ENCODE results near the gene TMA7B.

TMA7B gene

GRCh38 chr22:39960791-39961746 lies 872 bp downstream of the TMA7B start:
- H3K4me1 ChIP-seq (ENCODE audit: control insufficient read depth, insufficient read depth, low read length), result no peaks in the 10 kb centered on the region
- H3K27me3 ChIP-seq (ENCODE audit: control insufficient read depth, insufficient read depth, low read length), result no peaks in the 10 kb centered on the region
- H3K4me3 ChIP-seq (ENCODE audit: low read length), result no peak overlapping the region
- H3K36me3 ChIP-seq (ENCODE audit: control insufficient read depth, insufficient read depth, low read length), result no peaks in the 10 kb centered on the region
- no peak overlapping the region for H3K9ac ChIP-seq (ENCODE audit: low read length)
- H3K9me3 ChIP-seq (ENCODE audit: control insufficient read depth, low read length), result no peaks in the 10 kb centered on the region

GRCh38 chr22:39962071-39962470 lies 1.9 kb downstream of the TMA7B start:
- Histone ChIP-seq H3K9me3 (ENCODE audit: control insufficient read depth, low read length) (no peaks in the 10 kb centered on the region), H3K9ac (ENCODE audit: low read length) (no peak overlapping the region), H3K27me3 (ENCODE audit: control insufficient read depth, insufficient read depth, low read length) (no peaks in the 10 kb centered on the region), H3K4me1 (ENCODE audit: control insufficient read depth, insufficient read depth, low read length) (peaks cover 9% of the 10 kb centered on the region), H3K4me3 (ENCODE audit: low read length) (no peak overlapping the region), H3K36me3 (ENCODE audit: control insufficient read depth, insufficient read depth, low read length) (no peaks in the 10 kb centered on the region)

DNA sequence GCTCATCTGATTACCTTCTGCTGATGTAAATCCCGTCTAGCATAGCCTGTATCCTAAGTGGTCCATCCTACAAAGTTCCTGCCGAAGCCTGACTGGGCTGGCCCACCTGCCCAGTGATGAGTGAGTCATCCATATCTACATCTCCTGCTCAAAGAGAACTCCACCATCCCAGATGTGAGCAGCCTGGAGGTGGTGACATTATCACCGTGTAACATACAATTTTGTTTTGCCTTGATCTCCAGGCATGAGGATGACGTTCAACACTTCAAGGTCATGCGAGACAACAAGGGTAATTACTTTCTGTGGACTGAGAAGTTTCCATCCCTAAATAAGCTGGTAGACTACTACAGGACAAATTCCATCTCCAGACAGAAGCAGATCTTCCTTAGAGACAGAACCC lies 5.6 kb downstream of the TMA7B start:
- H3K9ac ChIP-seq (ENCODE audit: low read length), result no peak overlapping the region
- H3K4me1 ChIP-seq (ENCODE audit: control insufficient read depth, insufficient read depth, low read length), result peaks cover 29% of the 10 kb centered on the region
- no peak overlapping the region for H3K4me3 ChIP-seq (ENCODE audit: low read length)
- H3K27me3 ChIP-seq (ENCODE audit: control insufficient read depth, insufficient read depth, low read length), result no peaks in the 10 kb centered on the region
- no peaks in the 10 kb centered on the region for H3K36me3 ChIP-seq (ENCODE audit: control insufficient read depth, insufficient read depth, low read length)
- no peaks in the 10 kb centered on the region for H3K9me3 ChIP-seq (ENCODE audit: control insufficient read depth, low read length)

- Histone ChIP-seq H3K9me3 (ENCODE audit: control insufficient read depth, low read length) (no peaks in the 10 kb centered on the region), H3K4me1 (ENCODE audit: control insufficient read depth, insufficient read depth, low read length) (peaks cover 35% of the 10 kb centered on the region), H3K9ac (ENCODE audit: low read length) (no peak overlapping the region), H3K4me3 (ENCODE audit: low read length) (no peak overlapping the region), H3K27me3 (ENCODE audit: control insufficient read depth, insufficient read depth, low read length) (no peaks in the 10 kb centered on the region), H3K36me3 (ENCODE audit: control insufficient read depth, insufficient read depth, low read length) (no peaks in the 10 kb centered on the region)
Observed at GRCh38 chr22:39966470-39966869, 6.3 kb downstream of the TMA7B start.

GRCh38 chr22:39967103-39967829 lies 7.1 kb downstream of the TMA7B start:
- Histone ChIP-seq H3K4me1 (ENCODE audit: control insufficient read depth, insufficient read depth, low read length) (peaks cover 35% of the 10 kb centered on the region), H3K27me3 (ENCODE audit: control insufficient read depth, insufficient read depth, low read length) (peaks cover 4% of the 10 kb centered on the region), H3K9ac (ENCODE audit: low read length) (no peak overlapping the region), H3K9me3 (ENCODE audit: control insufficient read depth, low read length) (no peaks in the 10 kb centered on the region), H3K4me3 (ENCODE audit: low read length) (no peak overlapping the region), H3K36me3 (ENCODE audit: control insufficient read depth, insufficient read depth, low read length) (no peaks in the 10 kb centered on the region)

- Histone ChIP-seq H3K27me3 (ENCODE audit: control insufficient read depth, insufficient read depth, low read length) (peaks cover 11% of the 10 kb centered on the region), H3K4me3 (ENCODE audit: low read length) (no peak overlapping the region), H3K9me3 (ENCODE audit: control insufficient read depth, low read length) (no peaks in the 10 kb centered on the region), H3K4me1 (ENCODE audit: control insufficient read depth, insufficient read depth, low read length) (peaks cover 35% of the 10 kb centered on the region), H3K36me3 (ENCODE audit: control insufficient read depth, insufficient read depth, low read length) (no peaks in the 10 kb centered on the region), H3K9ac (ENCODE audit: low read length) (no peak overlapping the region)
Observed at GRCh38 chr22:39967996-39968972, 8.1 kb downstream of the TMA7B start.

DNA sequence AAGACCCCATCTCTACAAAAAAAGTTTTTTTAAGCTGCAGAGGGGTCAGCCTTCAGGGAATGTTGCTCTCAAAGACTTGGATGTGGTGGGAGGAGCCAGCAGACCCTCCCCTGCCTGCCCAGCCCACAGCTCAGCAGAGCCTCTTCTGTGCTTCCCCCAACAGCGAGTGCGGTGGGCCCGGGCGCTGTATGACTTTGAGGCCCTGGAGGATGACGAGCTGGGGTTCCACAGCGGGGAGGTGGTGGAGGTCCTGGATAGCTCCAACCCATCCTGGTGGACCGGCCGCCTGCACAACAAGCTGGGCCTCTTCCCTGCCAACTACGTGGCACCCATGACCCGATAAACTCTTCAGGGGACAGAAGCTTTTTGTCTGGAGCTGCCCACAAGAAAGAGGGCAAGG lies 10.5 kb downstream of the TMA7B start:
- Histone ChIP-seq H3K27me3 (ENCODE audit: control insufficient read depth, insufficient read depth, low read length) (peaks cover 26% of the 10 kb centered on the region), H3K4me1 (ENCODE audit: control insufficient read depth, insufficient read depth, low read length) (peaks cover 35% of the 10 kb centered on the region), H3K9ac (ENCODE audit: low read length) (no peak overlapping the region), H3K9me3 (ENCODE audit: control insufficient read depth, low read length) (no peaks in the 10 kb centered on the region), H3K36me3 (ENCODE audit: control insufficient read depth, insufficient read depth, low read length) (no peaks in the 10 kb centered on the region), H3K4me3 (ENCODE audit: low read length) (no peak overlapping the region)

DNA sequence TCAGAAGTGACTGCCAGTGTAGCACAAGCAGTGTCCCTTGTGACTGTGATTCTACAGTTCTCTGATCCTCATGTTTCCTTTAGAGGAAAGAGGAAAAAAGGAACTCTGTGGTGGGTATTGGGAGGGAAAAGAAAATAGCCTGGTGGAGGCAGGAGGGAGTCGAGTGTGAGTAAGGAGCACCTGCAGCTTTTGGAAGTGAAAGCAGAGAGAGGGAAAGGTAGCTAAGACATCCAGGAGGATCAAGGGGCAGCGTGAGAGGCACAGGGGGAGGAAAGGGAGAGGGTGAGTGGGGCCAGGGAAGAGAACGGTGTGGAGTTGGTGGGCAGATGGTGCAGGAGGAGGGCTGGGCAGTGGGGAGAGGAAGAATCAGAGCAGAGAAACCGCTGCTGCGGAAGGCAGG lies 12.4 kb downstream of the TMA7B start:
- H3K4me1 ChIP-seq (ENCODE audit: control insufficient read depth, insufficient read depth, low read length), result peaks cover 20% of the 10 kb centered on the region
- no peak overlapping the region for H3K4me3 ChIP-seq (ENCODE audit: low read length)
- no peaks in the 10 kb centered on the region for H3K9me3 ChIP-seq (ENCODE audit: control insufficient read depth, low read length)
- no peaks in the 10 kb centered on the region for H3K36me3 ChIP-seq (ENCODE audit: control insufficient read depth, insufficient read depth, low read length)
- H3K27me3 ChIP-seq (ENCODE audit: control insufficient read depth, insufficient read depth, low read length), result peaks cover 35% of the 10 kb centered on the region
- no peak overlapping the region for H3K9ac ChIP-seq (ENCODE audit: low read length)

DNA sequence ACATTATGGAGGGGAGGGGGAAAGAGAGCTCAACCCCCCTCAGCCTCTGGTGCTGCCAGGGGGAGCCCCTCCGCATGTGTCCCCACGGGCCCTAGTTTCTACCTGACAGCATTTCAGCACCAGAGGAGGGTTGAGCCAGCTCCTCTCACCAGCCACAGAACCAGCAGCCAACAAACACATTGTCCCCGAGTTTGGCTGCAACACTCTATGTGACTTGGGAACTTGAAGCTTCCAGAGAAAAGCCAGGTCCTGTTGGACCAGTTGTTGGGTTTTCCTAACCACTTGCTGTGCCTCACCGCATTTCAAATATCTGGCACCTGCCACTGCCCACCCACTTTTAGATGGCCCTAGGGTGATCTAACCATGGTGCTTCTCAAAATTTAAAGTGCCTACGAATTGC lies 13.5 kb downstream of the TMA7B start:
- Histone ChIP-seq H3K4me1 (ENCODE audit: control insufficient read depth, insufficient read depth, low read length) (peaks cover 10% of the 10 kb centered on the region), H3K9ac (ENCODE audit: low read length) (no peak overlapping the region), H3K4me3 (ENCODE audit: low read length) (no peak overlapping the region), H3K9me3 (ENCODE audit: control insufficient read depth, low read length) (no peaks in the 10 kb centered on the region), H3K36me3 (ENCODE audit: control insufficient read depth, insufficient read depth, low read length) (no peaks in the 10 kb centered on the region), H3K27me3 (ENCODE audit: control insufficient read depth, insufficient read depth, low read length) (peaks cover 36% of the 10 kb centered on the region)

GRCh38 chr22:39974065-39974464 lies 13.9 kb downstream of the TMA7B start:
- Histone ChIP-seq H3K27me3 (ENCODE audit: control insufficient read depth, insufficient read depth, low read length) (peaks cover 36% of the 10 kb centered on the region), H3K4me3 (ENCODE audit: low read length) (no peak overlapping the region), H3K9me3 (ENCODE audit: control insufficient read depth, low read length) (no peaks in the 10 kb centered on the region), H3K9ac (ENCODE audit: low read length) (no peak overlapping the region), H3K4me1 (ENCODE audit: control insufficient read depth, insufficient read depth, low read length) (peaks cover 7% of the 10 kb centered on the region), H3K36me3 (ENCODE audit: control insufficient read depth, insufficient read depth, low read length) (no peaks in the 10 kb centered on the region)

- Histone ChIP-seq H3K9ac (ENCODE audit: low read length) (no peak overlapping the region), H3K4me1 (ENCODE audit: control insufficient read depth, insufficient read depth, low read length) (no peaks in the 10 kb centered on the region), H3K36me3 (ENCODE audit: control insufficient read depth, insufficient read depth, low read length) (no peaks in the 10 kb centered on the region), H3K27me3 (ENCODE audit: control insufficient read depth, insufficient read depth, low read length) (peaks cover 18% of the 10 kb centered on the region), H3K4me3 (ENCODE audit: low read length) (no peak overlapping the region), H3K9me3 (ENCODE audit: control insufficient read depth, low read length) (no peaks in the 10 kb centered on the region)
Observed at GRCh38 chr22:39979048-39979447, 18.9 kb downstream of the TMA7B start.
